Measurements from ENCODE around the gene DNLZ.
"Not testable (repeated sequence)": the region's sequence is repeated elsewhere in the genome, so short reads cannot be mapped to it uniquely, and the experiment has no call there.

The DNLZ gene

DNA sequence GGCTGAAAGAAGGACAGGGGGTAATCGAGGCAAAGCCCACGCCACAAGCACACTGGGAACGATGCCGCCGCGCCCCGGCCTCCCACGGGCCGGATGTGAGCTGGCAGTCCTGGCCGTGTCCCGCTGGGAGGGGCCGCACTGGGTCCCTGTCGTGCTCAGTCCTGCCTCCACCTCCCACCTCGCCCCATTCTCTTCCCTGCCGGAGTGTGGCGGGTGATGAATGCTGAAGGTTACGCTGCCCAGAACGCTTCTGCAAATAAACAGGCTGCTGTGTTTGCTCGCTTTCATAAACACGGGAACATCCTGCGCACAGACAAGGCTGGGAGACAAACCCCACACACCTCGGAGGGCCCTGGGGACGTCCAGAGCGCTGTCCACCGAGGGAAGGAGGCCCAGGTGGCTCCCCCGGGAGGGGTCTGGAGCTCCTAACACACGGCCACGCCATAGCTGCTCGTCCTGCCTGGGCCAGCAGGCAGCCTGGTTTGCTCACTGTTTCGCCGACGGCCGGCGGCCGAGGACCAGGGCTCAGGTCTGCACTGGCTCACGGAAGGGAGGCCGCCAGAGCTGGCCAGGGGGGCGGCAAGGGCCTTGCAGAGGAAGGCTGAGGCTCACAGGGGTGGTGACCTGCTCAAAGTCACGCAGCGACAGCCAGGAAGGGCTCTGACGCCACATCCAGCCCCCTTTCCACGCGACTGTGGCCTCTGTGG is 2.3 kb downstream of the DNLZ start:
- Histone ChIP-seq H3K36me3 (ENCODE audit: control insufficient read depth, insufficient read depth, low read length) (no peaks in the 10 kb centered on the region), H3K9ac (ENCODE audit: low read length) (no peak overlapping the region), H3K4me1 (ENCODE audit: control insufficient read depth, insufficient read depth, low read length) (peaks cover 18% of the 10 kb centered on the region), H3K4me3 (ENCODE audit: low read length) (no peak overlapping the region), H3K9me3 (ENCODE audit: control insufficient read depth, low read length) (no peaks in the 10 kb centered on the region), H3K27me3 (ENCODE audit: control insufficient read depth, insufficient read depth, low read length) (peaks cover 10% of the 10 kb centered on the region)

- H3K4me1 ChIP-seq (ENCODE audit: control insufficient read depth, insufficient read depth, low read length): peaks cover 22% of the 10 kb centered on the region
- H3K36me3 ChIP-seq (ENCODE audit: control insufficient read depth, insufficient read depth, low read length): no peaks in the 10 kb centered on the region
- no peaks in the 10 kb centered on the region for H3K9me3 ChIP-seq (ENCODE audit: control insufficient read depth, low read length)
- H3K27me3 ChIP-seq (ENCODE audit: control insufficient read depth, insufficient read depth, low read length): peaks cover 6% of the 10 kb centered on the region
- no peak overlapping the region for H3K9ac ChIP-seq (ENCODE audit: low read length)
- H3K4me3 ChIP-seq (ENCODE audit: low read length): no peak overlapping the region
These were observed 3.5 kb downstream of the DNLZ start for GRCh38 chr9:136359774-136360718.

- Histone ChIP-seq H3K9ac (ENCODE audit: low read length) (no peak overlapping the region), H3K9me3 (ENCODE audit: control insufficient read depth, low read length) (no peaks in the 10 kb centered on the region), H3K36me3 (ENCODE audit: control insufficient read depth, insufficient read depth, low read length) (no peaks in the 10 kb centered on the region), H3K4me1 (ENCODE audit: control insufficient read depth, insufficient read depth, low read length) (peaks cover 23% of the 10 kb centered on the region), H3K27me3 (ENCODE audit: control insufficient read depth, insufficient read depth, low read length) (no peaks in the 10 kb centered on the region), H3K4me3 (ENCODE audit: low read length) (no peak overlapping the region)
These were observed 4.7 kb downstream of the DNLZ start for GRCh38 chr9:136358888-136359287.

DNA sequence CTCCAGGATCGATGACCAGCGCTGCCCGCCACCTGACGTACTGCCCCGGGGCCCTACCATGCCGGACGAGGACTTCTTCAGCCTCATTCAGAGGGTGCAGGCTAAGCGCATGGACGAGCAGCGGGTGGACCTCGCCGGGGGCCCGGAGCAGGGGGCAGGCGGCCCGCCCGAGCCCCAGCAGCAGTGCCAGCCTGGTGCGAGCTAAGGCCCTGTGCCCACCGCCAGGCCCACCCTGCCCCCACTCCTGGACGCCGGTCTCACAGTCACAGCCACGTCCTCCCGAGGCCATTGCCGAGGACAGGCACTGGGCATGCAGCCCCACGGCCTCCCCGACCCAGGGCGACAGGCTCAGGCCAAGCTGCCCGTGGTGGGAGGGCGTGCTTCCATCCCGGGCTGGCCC is 5.5 kb downstream of the DNLZ start:
- Histone ChIP-seq H3K36me3 (ENCODE audit: control insufficient read depth, insufficient read depth, low read length) (no peaks in the 10 kb centered on the region), H3K9me3 (ENCODE audit: control insufficient read depth, low read length) (no peaks in the 10 kb centered on the region), H3K4me1 (ENCODE audit: control insufficient read depth, insufficient read depth, low read length) (peaks cover 20% of the 10 kb centered on the region)

DNA sequence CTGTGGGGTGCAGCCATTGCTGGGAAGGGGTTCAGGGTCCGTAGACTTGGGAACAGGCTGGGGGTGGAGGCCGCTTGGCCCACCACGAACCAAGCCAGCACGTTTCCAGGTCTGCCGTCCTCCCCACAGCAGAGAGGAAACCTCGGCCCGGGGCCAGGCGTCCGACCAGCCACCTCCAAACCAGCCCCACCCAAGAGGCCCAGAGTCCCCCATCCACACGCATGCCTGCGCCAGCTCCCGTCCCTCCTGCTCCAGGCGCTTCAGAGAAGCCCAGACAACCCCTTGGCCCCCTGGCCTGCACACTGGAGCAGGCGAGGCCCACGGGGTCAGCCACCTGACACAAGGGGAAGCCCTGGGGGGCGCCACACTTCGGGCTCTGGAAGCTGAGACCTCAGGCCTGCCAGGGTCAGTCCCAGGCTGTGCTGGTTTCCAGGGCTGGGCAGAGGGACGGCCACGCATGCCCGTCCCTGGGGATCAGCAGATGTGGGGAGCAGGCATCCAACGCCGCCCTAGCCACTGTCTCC is 6.3 kb downstream of the DNLZ start:
- no peaks in the 10 kb centered on the region for H3K9me3 ChIP-seq (ENCODE audit: control insufficient read depth, low read length)
- H3K27me3 ChIP-seq (ENCODE audit: control insufficient read depth, insufficient read depth, low read length): no peaks in the 10 kb centered on the region
- peaks cover 13% of the 10 kb centered on the region for H3K4me1 ChIP-seq (ENCODE audit: control insufficient read depth, insufficient read depth, low read length)
- no peak overlapping the region for H3K9ac ChIP-seq (ENCODE audit: low read length)
- H3K36me3 ChIP-seq (ENCODE audit: control insufficient read depth, insufficient read depth, low read length): no peaks in the 10 kb centered on the region
- H3K4me3 ChIP-seq (ENCODE audit: low read length): no peak overlapping the region

More for the DNA sequence above, 5.5 kb downstream of the DNLZ start:
- no peaks in the 10 kb centered on the region for H3K27me3 ChIP-seq (ENCODE audit: control insufficient read depth, insufficient read depth, low read length)
- no peak overlapping the region for H3K4me3 ChIP-seq (ENCODE audit: low read length)
- no peak overlapping the region for H3K9ac ChIP-seq (ENCODE audit: low read length)

DNA sequence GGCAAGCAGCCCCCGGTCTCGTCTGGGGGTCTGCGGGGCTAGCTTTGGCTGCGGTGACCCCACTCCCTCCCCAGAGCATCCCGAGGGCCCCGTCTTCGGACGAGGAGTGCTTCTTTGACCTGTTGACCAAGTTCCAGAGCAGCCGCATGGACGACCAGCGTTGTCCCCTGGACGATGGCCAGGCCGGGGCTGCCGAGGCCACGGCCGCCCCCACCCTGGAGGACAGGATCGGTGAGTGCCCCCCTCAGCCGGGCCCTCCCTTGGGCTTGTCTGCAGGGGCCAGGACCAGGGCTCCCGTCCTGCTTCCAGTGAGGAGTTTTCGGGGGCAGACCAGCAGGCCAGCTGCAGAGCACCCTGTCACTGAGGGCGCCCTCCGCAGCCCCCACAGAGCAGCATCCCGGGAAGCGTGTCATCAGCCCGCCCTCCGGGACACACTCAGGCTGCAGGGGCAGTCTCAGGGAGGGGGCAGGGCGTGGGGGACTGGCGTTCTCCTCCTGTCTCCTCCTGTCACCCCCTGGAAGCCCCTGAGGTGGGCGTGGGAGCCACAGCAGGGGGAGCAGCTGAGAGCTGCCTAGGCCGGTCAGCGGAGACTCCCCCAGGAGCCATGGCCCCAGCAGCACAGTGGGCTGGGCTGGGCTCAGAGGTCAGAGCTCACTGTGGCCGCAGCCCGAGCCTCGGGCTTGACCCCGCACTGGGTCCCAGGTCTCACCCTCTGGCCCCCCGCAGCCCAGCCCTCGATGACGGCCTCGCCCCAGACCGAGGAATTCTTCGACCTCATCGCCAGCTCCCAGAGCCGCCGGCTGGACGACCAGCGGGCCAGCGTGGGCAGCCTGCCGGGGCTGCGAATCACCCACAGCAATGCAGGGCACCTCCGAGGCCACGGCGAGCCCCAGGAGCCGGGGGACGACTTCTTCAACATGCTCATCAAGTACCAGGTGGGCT is 7.7 kb downstream of the DNLZ start:
- no peak overlapping the region for H3K9ac ChIP-seq (ENCODE audit: low read length)
- no peaks in the 10 kb centered on the region for H3K27me3 ChIP-seq (ENCODE audit: control insufficient read depth, insufficient read depth, low read length)
- H3K9me3 ChIP-seq (ENCODE audit: control insufficient read depth, low read length): no peaks in the 10 kb centered on the region
- H3K4me1 ChIP-seq (ENCODE audit: control insufficient read depth, insufficient read depth, low read length): peaks cover 9% of the 10 kb centered on the region
- no peak overlapping the region for H3K4me3 ChIP-seq (ENCODE audit: low read length)
- H3K36me3 ChIP-seq (ENCODE audit: control insufficient read depth, insufficient read depth, low read length): no peaks in the 10 kb centered on the region

- Histone ChIP-seq H3K36me3 (ENCODE audit: control insufficient read depth, insufficient read depth, low read length) (no peaks in the 10 kb centered on the region), H3K4me3 (ENCODE audit: low read length) (no peak overlapping the region), H3K9me3 (ENCODE audit: control insufficient read depth, low read length) (no peaks in the 10 kb centered on the region), H3K27me3 (ENCODE audit: control insufficient read depth, insufficient read depth, low read length) (no peaks in the 10 kb centered on the region), H3K4me1 (ENCODE audit: control insufficient read depth, insufficient read depth, low read length) (peaks cover 9% of the 10 kb centered on the region), H3K9ac (ENCODE audit: low read length) (no peak overlapping the region)
These were observed 8.9 kb downstream of the DNLZ start for GRCh38 chr9:136354592-136355085.

- no peak overlapping the region for H3K4me3 ChIP-seq (ENCODE audit: low read length)
- no peak overlapping the region for H3K9ac ChIP-seq (ENCODE audit: low read length)
- peaks cover 9% of the 10 kb centered on the region for H3K4me1 ChIP-seq (ENCODE audit: control insufficient read depth, insufficient read depth, low read length)
- no peaks in the 10 kb centered on the region for H3K27me3 ChIP-seq (ENCODE audit: control insufficient read depth, insufficient read depth, low read length)
- no peaks in the 10 kb centered on the region for H3K36me3 ChIP-seq (ENCODE audit: control insufficient read depth, insufficient read depth, low read length)
- no peaks in the 10 kb centered on the region for H3K9me3 ChIP-seq (ENCODE audit: control insufficient read depth, low read length)
These were observed 9.6 kb downstream of the DNLZ start for GRCh38 chr9:136353757-136354488.

- Histone ChIP-seq H3K9me3 (ENCODE audit: control insufficient read depth, low read length) (no peaks in the 10 kb centered on the region), H3K4me1 (ENCODE audit: control insufficient read depth, insufficient read depth, low read length) (peaks cover 9% of the 10 kb centered on the region), H3K4me3 (ENCODE audit: low read length) (no peak overlapping the region), H3K9ac (ENCODE audit: low read length) (no peak overlapping the region), H3K36me3 (ENCODE audit: control insufficient read depth, insufficient read depth, low read length) (no peaks in the 10 kb centered on the region), H3K27me3 (ENCODE audit: control insufficient read depth, insufficient read depth, low read length) (no peaks in the 10 kb centered on the region)
These were observed 10.5 kb downstream of the DNLZ start for GRCh38 chr9:136353088-136353487.

DNA sequence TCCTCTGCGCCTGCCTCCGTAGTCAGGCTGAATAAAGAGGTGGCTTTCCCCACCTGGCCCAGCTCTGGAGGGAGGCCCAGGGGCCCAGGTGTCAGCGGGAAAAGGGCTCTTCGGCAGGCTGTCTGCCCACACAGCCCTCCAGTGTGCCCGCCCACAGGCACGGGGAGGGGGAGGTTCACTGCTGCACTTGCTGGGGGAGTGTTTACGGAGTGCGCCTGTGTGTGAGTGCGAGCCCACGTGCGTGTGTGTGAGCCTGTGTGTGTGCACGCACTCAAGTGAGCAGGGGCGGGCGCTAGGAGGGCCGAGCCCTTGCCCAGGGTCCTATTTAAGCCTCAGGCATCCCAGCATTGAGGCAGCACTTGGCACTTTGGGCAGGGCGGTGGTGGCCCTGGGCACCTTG is 10.9 kb downstream of the DNLZ start:
- Histone ChIP-seq H3K27me3 (ENCODE audit: control insufficient read depth, insufficient read depth, low read length) (no peaks in the 10 kb centered on the region), H3K9ac (ENCODE audit: low read length) (no peak overlapping the region), H3K4me1 (ENCODE audit: control insufficient read depth, insufficient read depth, low read length) (peaks cover 9% of the 10 kb centered on the region), H3K9me3 (ENCODE audit: control insufficient read depth, low read length) (no peaks in the 10 kb centered on the region), H3K36me3 (ENCODE audit: control insufficient read depth, insufficient read depth, low read length) (no peaks in the 10 kb centered on the region), H3K4me3 (ENCODE audit: low read length) (no peak overlapping the region)

- not testable (repeated sequence) for H3K27me3 ChIP-seq (ENCODE audit: control insufficient read depth, insufficient read depth, low read length); H3K4me3 ChIP-seq (ENCODE audit: low read length); H3K9me3 ChIP-seq (ENCODE audit: control insufficient read depth, low read length); H3K4me1 ChIP-seq (ENCODE audit: control insufficient read depth, insufficient read depth, low read length); H3K9ac ChIP-seq (ENCODE audit: low read length); H3K36me3 ChIP-seq (ENCODE audit: control insufficient read depth, insufficient read depth, low read length)
These were observed 11.7 kb downstream of the DNLZ start for GRCh38 chr9:136351868-136352267.

Measured in mucosa of stomach (tissue), 1 donor.